Right kidney (tissue), 9 donors: Measurements from ENCODE around the gene DPYSL5.
A peak's percentile ranks its signal among the peaks of the same experiment; 100 is the strongest.
"Not testable (repeated sequence)": the region's sequence is repeated elsewhere in the genome, so short reads cannot be mapped to it uniquely, and the experiment has no call there.

Source experiments
- DNase-seq: peaks from one replicate; pipeline ENCODE4 v3.0.0-alpha.2; 2016
- long read RNA-seq, 8 donors: transcript quantifications; one replicate each; lab custom pipeline, GENCODE V29; 2026

The DPYSL5 gene, protein sequence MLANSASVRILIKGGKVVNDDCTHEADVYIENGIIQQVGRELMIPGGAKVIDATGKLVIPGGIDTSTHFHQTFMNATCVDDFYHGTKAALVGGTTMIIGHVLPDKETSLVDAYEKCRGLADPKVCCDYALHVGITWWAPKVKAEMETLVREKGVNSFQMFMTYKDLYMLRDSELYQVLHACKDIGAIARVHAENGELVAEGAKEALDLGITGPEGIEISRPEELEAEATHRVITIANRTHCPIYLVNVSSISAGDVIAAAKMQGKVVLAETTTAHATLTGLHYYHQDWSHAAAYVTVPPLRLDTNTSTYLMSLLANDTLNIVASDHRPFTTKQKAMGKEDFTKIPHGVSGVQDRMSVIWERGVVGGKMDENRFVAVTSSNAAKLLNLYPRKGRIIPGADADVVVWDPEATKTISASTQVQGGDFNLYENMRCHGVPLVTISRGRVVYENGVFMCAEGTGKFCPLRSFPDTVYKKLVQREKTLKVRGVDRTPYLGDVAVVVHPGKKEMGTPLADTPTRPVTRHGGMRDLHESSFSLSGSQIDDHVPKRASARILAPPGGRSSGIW
- long read RNA-seq, donor 1, full-length matches to known transcripts = 1 of 1 reads
- long read RNA-seq, donor 1, partial matches to known transcripts = 0 of 1 reads
- long read RNA-seq, donor 1, other reads (novel, unspliced or antisense) = 0 of 1 reads
- long read RNA-seq, donor 2, full-length matches to known transcripts = 3 of 3 reads
- long read RNA-seq, donor 2, partial matches to known transcripts = 0 of 3 reads
- long read RNA-seq, donor 2, other reads (novel, unspliced or antisense) = 0 of 3 reads
- long read RNA-seq, donor 3 = 0 reads
- long read RNA-seq, donor 4, full-length matches to known transcripts = 1 of 1 reads
- long read RNA-seq, donor 4, partial matches to known transcripts = 0 of 1 reads
- long read RNA-seq, donor 4, other reads (novel, unspliced or antisense) = 0 of 1 reads
- long read RNA-seq, donor 5, full-length matches to known transcripts = 2 of 2 reads
- long read RNA-seq, donor 5, partial matches to known transcripts = 0 of 2 reads
- long read RNA-seq, donor 5, other reads (novel, unspliced or antisense) = 0 of 2 reads
- long read RNA-seq, donor 6, full-length matches to known transcripts = 2 of 2 reads
- long read RNA-seq, donor 6, partial matches to known transcripts = 0 of 2 reads
- long read RNA-seq, donor 6, other reads (novel, unspliced or antisense) = 0 of 2 reads
- long read RNA-seq, donor 7, full-length matches to known transcripts = 2 of 2 reads
- long read RNA-seq, donor 7, partial matches to known transcripts = 0 of 2 reads
- long read RNA-seq, donor 7, other reads (novel, unspliced or antisense) = 0 of 2 reads
- long read RNA-seq, donor 8, full-length matches to known transcripts = 2 of 2 reads
- long read RNA-seq, donor 8, partial matches to known transcripts = 0 of 2 reads
- long read RNA-seq, donor 8, other reads (novel, unspliced or antisense) = 0 of 2 reads

DNA sequence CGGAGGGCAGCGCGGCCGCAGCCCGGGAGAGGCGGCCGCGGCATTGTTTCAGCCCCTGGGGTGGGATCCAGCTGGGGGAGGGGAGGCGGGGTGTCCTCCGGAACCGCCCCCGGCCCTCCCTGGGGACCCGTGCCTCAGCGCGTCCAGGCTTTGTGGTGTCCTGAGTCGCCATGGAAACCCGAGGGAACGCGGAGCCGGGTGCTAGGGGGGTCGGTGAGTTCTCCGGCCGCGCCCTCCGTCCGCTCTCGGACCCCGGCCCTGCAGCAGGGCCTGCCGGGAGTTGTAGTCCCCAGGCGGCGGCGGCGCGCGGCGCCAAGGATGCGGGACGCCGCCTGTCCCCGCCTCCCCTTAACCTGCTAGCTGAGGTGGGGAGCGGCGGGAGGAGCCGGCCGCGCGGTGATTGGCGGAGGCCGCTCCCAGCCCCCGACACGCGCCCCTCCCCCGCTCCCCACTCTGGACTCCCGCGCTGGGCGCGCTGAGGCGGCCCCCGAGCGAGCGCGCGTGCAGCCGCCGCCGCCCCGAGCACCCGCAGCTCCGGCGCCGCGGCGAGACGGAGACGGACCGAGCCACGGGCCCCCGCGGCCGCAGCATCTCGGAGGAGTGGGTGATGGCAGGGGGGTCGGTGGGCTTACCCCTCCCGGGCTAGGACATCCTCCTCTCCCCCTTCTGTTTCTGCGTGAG lies at the start of gene DPYSL5:
Gene DPYSL5 (plus strand): TSS at position 478 of the 681 bp plus-strand sequence. CDS start 50,368 bp downstream, outside the sequence.
- DNase-seq = peak; percentile 67

DNA sequence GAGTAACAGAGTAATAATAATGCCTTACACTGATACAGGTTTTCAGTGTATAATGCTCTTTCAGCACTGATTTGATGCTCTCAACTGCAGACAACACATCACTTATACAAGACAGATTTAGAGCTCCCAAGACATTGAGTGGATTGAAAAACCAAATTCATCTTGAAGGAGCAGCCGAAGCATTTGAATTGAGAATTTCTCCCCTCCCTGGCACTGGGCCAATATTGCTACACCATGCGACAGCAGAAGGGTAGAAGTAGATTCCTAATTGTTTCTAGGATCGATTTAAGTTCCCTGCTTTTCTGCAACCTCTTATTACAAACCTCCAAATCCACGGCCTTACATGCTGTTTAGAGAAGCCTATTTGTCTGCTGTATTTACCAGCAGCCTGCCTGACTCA lies 46.6 kb upstream of the DPYSL5 start:
- no peak for DNase-seq

DNA sequence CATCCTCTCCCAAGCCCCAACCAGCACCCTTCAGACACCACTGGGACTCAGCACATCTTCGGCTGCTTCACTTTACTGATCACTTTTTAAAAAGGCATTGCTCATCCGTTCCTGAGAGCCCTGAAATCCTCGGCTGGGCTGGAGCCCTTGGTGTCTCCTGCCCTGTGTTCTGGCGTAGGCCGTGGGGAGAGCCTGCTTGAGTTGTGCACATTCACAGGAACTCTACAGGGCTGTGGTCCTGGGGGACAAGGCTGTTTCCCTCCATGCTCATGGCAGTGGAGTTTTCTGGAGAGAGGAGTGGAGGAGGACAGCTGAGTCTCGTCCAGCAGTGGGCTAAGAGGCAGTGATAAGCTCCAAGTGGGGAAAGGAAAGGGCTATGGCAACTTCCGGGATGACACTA lies 46.1 kb upstream of the DPYSL5 start:
- DNase-seq = no peak

DNA sequence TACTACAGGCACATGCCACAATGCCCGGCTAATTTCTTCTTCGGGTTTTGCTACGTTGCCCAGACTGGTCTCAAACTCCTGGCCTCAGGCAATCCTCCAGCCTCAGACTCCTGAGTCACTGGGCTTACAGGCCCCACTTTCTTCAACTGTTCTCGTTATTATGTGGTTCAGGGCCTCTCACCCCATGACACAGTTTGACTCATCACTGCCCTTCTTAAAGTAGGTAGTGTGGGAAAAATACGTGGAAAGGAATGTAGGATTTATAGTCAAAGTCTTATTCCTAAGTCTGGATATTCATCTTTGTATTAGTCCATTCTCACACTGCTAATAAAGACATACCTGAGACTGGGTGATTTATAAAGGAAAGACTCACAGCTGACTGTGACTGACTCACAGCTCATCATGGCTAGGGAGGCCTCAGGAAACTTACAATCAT lies 42.7 kb upstream of the DPYSL5 start:
- no peak for DNase-seq

DNA sequence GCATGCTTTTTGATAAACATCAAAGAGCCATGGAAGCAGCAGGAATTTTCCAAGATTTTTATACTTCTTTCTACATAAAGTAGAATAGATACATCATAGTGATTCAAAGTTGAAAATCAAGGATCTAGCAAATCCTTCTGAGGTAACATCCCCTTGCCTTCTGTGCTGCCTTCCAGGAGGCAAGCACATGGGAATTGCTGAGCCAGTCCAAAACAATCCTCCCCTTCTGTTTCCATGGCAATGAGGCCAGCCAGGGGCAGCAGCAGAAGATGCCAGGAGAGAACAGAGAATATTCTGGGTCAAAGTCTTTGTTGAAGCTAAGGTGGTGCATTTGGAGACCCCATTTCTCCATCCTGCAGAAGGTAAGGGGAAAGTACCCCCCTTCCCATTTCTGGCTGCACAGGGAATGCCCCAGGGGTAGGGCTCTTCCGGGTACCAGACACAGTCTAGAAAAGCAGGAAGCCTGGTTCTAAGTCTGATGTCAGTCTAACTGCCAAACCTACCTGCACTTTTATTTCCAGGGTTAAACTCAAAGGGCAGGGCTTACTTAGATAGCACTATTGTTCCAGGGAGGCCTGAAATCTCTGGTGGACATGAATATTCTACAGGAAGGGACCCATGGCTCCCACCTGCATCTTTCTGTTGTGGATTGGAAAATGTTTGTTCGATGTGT lies 40.0 kb upstream of the DPYSL5 start:
- DNase-seq = peak; percentile 17

DNA sequence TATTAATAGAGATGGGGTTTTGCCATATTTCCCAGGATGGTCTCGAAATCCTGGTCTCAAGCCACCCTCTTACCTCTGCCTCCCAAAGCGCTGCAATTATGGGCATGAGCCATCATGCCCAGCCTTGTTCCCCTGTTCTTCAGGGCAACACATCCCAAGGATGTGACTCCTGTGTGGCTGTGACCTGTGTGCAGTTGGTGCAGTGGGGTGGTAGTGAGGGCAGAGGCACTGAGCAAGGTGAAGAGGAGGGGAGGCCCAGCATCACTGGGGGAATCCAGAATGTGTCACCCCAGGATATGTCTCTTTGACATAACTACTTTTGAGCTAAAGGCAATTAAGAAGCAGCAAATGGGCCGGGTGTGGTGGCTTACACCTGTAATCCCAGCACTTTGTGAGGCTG lies 38.7 kb upstream of the DPYSL5 start:
- no peak for DNase-seq

DNA sequence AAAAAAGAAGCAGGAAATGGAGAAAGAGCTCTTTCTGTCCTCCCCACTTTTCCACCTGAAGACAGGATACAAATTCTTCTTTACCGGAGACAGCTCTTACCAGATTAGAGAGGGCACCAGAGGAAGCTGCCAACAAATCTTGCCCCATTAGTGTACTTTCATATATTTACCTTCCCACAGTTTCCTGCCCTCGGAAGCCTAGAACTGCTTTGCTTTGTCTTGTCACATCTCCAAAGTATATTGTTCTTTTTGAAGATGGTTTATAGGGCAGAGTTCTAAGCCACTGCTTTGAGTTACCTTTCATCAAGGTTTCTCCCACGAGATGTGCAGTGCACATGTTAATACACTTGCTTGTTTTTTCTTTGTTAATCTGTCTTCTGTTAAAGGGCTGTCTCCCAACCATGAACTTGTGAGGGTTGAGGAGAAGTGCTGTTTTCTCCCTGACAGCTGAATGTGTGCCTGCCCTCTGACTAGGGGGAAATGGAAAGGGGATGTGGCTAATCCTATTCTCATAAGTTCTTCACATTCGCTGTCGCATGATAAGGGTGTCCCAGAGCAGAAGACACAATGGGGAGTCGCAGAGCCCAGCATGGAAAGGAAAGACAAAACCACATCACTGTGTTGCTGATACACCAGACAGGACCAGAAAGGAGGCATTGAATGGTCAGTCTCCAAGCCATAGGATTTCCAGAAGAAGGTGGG lies 37.9 kb upstream of the DPYSL5 start:
- no peak for DNase-seq

DNA sequence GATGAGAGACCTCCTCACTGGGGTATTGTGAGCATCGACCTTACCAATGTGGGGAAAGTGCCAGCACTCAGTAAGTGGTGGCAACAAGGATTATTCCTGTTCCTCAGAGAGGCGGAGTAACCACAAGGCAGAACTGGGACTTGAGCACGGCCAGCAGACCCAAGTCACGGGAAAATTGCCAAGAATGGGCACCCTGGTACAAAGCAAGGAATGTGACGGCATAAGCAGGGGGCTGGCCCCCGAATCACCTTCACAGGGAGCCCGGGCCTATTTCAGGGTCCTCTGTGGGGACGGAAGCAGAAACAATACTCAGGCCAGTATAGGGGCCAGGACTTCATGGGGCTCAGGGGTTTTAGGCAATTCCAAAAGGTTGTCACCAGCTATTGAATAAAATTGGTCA lies 36.7 kb upstream of the DPYSL5 start:
- DNase-seq = no peak

DNA sequence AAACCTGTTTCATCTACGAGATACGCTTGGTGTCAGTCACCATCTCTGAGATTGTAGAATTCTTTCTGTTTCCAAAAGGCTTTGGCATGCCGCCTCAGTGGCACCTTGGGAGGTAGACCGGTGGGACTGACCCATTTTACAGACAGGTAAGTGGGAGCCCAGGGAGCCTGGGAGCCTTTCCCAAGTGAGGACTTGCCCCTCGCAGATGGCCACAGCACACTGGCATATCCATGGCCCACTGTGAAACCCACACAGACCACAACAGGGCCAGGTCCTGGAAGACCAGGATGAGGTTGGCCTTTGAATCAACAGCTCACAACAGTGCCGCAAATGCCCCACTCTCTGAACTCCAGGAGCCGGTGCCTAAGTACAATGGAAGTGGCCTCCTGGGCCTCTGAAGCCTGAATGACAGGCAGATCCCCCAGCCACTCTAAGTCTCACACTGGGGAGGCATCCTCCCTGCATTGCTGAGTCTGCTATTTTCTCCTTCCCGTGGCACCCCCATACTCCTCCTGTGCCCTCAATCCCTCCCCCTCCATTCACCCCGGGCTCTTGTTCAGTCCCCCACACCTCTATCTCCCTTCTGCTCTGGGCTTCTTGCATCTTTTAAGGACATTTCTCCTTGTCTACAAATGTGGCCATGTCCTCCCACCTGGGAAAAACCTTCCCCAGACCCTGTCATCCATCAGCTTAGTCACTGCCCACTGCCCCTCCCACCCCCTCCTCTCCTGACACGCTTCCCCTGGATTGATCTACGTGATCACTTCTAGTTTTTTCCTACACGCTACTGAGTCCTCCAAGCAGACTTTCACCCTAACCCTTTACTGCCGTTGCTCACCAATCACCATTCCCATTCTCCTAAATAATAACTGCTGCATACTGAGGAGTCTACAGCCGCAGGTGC lies 35.9 kb upstream of the DPYSL5 start:
- DNase-seq = no peak

DNA sequence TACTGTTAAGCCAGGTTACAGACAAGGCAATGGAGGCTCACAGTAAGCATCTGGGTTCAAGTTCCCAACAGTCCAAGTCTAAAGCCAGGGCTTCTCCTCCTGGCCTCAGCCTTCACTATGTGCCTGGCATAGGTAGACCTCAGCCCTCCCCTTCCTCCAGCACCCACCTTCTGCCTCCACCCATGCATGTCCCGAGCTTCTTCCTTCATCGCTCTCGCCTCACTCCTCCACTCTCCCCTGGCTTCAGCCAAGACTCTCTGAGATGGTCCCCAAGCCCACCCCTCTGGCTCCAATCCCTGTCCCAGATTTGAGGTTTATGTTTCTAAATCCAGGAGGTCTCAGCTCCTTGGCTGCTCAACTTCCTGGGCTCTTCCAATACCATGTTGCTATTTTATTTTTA lies 35.2 kb upstream of the DPYSL5 start:
- DNase-seq = no peak

DNA sequence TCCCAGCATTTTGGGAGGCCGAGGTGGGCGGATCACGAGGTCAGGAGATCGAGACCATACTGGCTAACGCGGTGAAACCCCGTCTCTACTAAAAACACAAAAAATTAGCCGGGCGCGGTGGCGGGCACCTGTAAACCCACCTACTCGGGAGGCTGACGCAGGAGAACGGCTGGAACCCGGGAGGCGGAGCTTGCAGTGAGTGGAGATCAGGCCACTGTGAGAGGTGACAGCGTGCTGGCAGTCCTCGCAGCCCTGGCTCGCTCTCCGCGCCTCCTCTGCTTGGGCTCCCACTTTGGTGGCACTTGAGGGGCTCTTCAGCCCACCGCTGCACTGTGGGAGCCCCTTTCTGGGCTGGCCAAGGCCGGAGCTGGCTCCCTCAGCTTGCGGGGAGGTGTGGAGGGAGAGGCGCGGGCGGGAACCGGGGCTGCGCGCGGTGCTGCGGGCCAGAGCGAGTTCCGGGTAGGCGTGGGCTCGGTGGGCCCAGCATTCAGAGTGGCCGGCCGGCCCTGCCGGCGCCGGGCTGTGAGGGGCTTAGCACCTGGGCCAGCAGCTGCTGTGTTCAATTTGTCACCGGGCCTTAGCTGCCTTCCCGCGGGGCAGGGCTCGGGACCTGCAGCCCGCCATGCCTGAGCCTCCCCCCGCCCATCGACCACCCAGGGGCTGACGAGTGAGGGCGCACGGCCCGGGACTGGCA lies 33.7 kb upstream of the DPYSL5 start:
- not testable (repeated sequence) for DNase-seq

DNA sequence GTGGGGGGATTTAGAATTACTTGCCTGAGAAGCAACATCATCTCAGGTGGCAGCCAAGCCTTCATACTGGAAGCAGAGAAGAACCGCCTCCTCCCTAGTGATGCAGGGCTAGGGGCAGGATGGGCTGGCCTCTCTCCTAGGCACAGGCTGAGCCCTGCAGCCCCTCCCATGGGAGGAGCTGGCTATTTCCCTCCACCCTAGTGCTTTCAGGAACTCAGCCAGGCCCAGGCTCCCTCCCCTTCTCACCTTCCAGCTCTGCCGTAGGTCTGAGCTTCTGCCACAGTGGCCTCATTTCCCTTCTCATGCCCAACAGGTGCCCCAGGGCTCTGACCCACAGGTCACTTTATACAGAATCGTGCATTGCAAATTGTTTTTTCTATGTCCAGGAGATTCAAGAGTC lies 31.0 kb upstream of the DPYSL5 start:
- no peak for DNase-seq

DNA sequence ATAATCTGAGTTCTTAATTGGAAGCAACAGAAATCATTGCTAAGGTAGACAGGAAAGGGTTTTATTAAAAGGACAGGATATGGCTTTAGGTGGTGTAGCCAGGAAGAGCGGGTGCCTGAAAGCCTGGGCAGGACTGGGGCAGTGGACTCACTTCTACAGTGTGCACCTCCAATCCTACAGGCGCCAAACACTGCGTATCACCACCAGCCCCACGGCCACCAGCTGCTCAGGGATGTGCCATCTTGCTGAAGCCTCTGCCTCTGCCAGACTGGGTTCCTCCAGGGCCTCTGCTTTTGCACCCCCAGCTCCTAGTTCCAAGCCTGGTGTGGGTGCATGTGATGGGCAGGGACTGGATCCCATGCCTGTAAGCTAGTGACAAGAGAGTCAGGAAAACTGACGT lies 29.7 kb upstream of the DPYSL5 start:
- DNase-seq = no peak

DNA sequence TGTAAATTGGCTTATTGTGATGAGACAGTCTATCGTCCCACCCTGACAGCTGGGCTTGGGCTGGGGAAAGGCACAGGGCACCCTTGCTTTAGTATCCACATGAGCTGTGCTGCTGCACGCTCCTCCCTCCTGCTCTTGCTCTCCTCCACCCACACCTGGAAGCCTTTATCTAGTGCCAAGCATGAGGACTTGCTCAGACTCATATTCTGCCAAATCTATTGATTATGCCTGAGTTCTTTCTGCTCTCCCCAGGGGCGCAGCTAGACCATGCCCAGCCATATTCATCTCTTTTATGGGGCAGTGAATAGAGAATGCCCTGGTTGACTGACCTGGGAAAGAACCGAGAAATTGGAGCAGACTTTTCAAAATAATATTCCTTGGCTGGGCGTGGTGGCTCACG lies 29.0 kb upstream of the DPYSL5 start:
- DNase-seq = no peak

DNA sequence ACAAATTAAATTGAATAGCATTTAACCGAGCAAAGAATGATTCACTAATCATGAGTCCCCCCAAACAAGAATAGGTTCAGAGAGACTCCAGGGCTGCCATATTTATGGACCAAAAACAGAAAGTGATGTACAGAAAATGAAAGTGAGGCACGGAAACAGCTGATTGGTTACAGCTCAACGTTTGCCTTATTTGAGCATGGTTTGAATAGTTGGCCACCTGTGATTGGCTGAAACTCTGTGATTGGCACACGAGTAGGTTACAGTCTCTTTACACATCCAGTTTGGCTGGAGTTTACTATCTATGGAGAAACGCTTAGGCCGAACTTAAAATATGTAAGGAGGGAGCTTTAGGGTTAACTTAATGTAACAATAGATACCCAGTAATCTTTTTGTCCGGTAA lies 27.0 kb upstream of the DPYSL5 start:
- no peak for DNase-seq

DNA sequence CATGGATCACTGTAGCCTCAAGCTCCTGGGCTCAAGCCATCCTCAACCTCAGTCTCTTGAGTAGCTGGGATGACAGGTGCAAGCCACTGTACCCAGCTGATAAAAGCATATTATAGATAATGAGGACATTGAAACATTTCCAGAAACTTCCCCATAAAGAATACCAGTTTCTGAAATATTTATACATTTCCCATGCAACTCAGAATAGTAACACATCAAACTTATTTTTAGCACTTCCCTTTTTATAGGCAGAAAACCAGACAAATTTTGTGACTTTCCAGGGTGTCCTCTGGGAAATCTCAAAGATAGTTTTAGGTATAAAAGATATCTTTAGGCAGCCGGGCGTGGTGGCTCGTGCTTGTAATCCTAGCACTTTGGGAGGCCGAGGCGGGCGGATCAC lies 25.1 kb upstream of the DPYSL5 start:
- DNase-seq = no peak

DNA sequence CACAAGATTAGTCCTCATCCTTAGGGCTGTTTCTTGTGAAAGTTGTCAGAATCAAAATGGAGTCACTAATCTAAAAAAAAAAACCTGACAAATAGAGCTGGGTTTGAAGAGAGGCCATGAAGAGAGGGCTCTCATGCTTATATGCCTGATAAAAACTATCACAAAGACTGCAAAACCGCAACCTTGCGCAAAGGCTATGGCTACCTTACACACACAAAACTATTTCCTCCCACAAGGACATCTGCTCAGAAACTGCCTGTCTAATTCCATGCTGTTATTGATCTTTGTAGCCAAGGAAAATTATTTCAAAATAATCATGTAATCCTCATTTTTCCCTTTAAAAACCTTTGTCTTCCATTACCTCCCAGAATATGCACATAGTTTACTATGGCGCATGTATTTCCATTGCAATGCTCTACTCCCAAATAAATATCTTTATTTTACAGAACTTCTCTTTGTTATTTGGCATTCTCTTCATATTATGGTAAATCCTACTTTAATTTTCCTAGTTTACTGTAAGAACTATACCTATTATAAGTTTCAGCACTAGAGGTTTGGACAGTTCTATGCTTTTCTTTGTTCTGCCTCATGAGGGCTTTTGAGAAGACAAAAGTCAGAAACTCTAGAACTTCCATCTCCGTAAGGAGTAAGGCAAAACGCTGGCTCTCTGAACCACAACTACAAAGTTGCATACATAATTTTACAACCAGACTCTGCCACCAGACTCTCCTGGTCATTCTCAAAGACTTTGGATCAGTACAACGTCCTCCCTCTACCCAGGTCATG lies 9.6 kb upstream of the DPYSL5 start:
- DNase-seq = peak; percentile 12
